Endothelial cell of umbilical vein (primary cell): Measurements from ENCODE around the gene C16orf95.

Experiments used
- CTCF ChIP-seq, 2 donors: IDR thresholded peaks; 1 replicate in 1 of 2; 2 replicates in 1 of 2; pipeline ENCODE4 v1.5.1; 2011; ENCODE audit warnings: low read length in 2 of 2, mild to moderate bottlenecking in 2 of 2, moderate library complexity in 2 of 2, control low read depth in 1 of 2, inconsistent platforms in 1 of 2, low read depth in 1 of 2; ENCODE audit not compliant: insufficient read depth in 1 of 2; ENCODE audit errors: extremely low read depth in 1 of 2
- EZH2 ChIP-seq: IDR thresholded peaks from 2 replicates; pipeline ENCODE4 v1.6.1; 2012; ENCODE audit warnings: borderline replicate concordance, low read depth, mild to moderate bottlenecking, moderate library complexity, low read length, inconsistent platforms; ENCODE audit not compliant: severe bottlenecking
- FOS ChIP-seq: IDR thresholded peaks from 2 replicates; pipeline ENCODE4 v1.6.1; 2011; ENCODE audit warnings: mild to moderate bottlenecking, low read length, moderate library complexity, borderline replicate concordance; ENCODE audit not compliant: insufficient read depth
- GATA2 ChIP-seq: IDR thresholded peaks from 2 replicates; pipeline ENCODE4 v1.7.0; 2011; ENCODE audit warnings: low read depth, mild to moderate bottlenecking, moderate library complexity, mixed read lengths, low read length; ENCODE audit not compliant: insufficient read length, insufficient read depth
- JUN ChIP-seq: IDR thresholded peaks from 2 replicates; pipeline ENCODE4 v1.6.1; 2011; ENCODE audit warnings: borderline replicate concordance, low read depth; ENCODE audit not compliant: insufficient read length, insufficient read depth
- MYC ChIP-seq: IDR thresholded peaks from one replicate; pipeline ENCODE4 v1.6.1; 2011; ENCODE audit warnings: mild to moderate bottlenecking, low read depth, low read length
- POLR2A ChIP-seq: IDR thresholded peaks from 2 replicates; pipeline ENCODE4 v1.6.1; 2012; ENCODE audit warnings: low read depth, mild to moderate bottlenecking, control low read depth, low read length
- POLR2AphosphoS5 ChIP-seq: IDR thresholded peaks from 2 replicates; pipeline ENCODE4 v1.6.1; 2012; ENCODE audit warnings: low read depth, mild to moderate bottlenecking, control low read depth, low read length, moderate library complexity; ENCODE audit not compliant: insufficient read depth

- TF ChIP-seq EZH2, result no peak
- TF ChIP-seq CTCF (IDR thresholded peaks at IDR 0.05; ENCODE audit: extremely low read depth in 1 of 2, insufficient read depth in 1 of 2, low read depth in 1 of 2, low read length in 2 of 2), result no peak
- TF ChIP-seq POLR2A, result no peak
- no peak for TF ChIP-seq MYC
- no peak for TF ChIP-seq POLR2AphosphoS5
- no peak for TF ChIP-seq FOS
- TF ChIP-seq GATA2, result no peak
- TF ChIP-seq JUN, result no peak
These were observed 6.6 kb downstream of the C16orf95 start for GRCh38 chr16:87310610-87311009.
